RPMI8226 (cell line): ENCODE data around the gene FBRSL1.
"Not testable (repeated sequence)": the region's sequence is repeated elsewhere in the genome, so short reads cannot be mapped to it uniquely, and the experiment has no call there.

ENCODE experiments used
- DNase-seq: peaks from one replicate; pipeline ENCODE4 v3.0.0-alpha.2; 2015

FBRSL1 gene

GRCh38 chr12:132471858-132472255 lies 18.1 kb upstream of the FBRSL1 start:
- DNase-seq: no peak

GRCh38 chr12:132472386-132472785 lies 17.6 kb upstream of the FBRSL1 start:
- DNase-seq: no peak

GRCh38 chr12:132474237-132474741 lies 15.7 kb upstream of the FBRSL1 start:
- no peak for DNase-seq

- not testable (repeated sequence) for DNase-seq
Observed at GRCh38 chr12:132474799-132475303, 15.1 kb upstream of the FBRSL1 start.

- DNase-seq: no peak
Observed at GRCh38 chr12:132475304-132476037, 14.5 kb upstream of the FBRSL1 start.

GRCh38 chr12:132476038-132476414 lies 13.9 kb upstream of the FBRSL1 start:
- no peak for DNase-seq

GRCh38 chr12:132476421-132476820 lies 13.5 kb upstream of the FBRSL1 start:
- DNase-seq: no peak

- DNase-seq: peak; percentile 42
Observed at GRCh38 chr12:132477017-132477702, 12.8 kb upstream of the FBRSL1 start.

- no peak for DNase-seq
Observed at GRCh38 chr12:132477703-132478432, 12.1 kb upstream of the FBRSL1 start.

GRCh38 chr12:132478433-132478803 lies 11.5 kb upstream of the FBRSL1 start:
- DNase-seq: no peak

- no peak for DNase-seq
Observed at GRCh38 chr12:132478845-132479244, 11.1 kb upstream of the FBRSL1 start.

- no peak for DNase-seq
Observed at GRCh38 chr12:132479291-132479690, 10.7 kb upstream of the FBRSL1 start.

GRCh38 chr12:132479938-132480622 lies 9.9 kb upstream of the FBRSL1 start:
- DNase-seq: no peak

GRCh38 chr12:132480623-132481132 lies 9.3 kb upstream of the FBRSL1 start:
- no peak for DNase-seq

GRCh38 chr12:132481345-132481744 lies 8.6 kb upstream of the FBRSL1 start:
- DNase-seq: no peak

- DNase-seq: no peak
Observed at GRCh38 chr12:132481771-132482745, 7.9 kb upstream of the FBRSL1 start.

GRCh38 chr12:132482771-132483170 lies 7.2 kb upstream of the FBRSL1 start:
- no peak for DNase-seq

- no peak for DNase-seq
Observed at GRCh38 chr12:132483208-132483607, 6.7 kb upstream of the FBRSL1 start.

- DNase-seq: no peak
Observed at GRCh38 chr12:132483612-132484011, 6.3 kb upstream of the FBRSL1 start.

- no peak for DNase-seq
Observed at GRCh38 chr12:132484183-132484890, 5.6 kb upstream of the FBRSL1 start.
